NOMO-1 (cell line): ENCODE data around the gene DNAL4.

Experiments used
- DNase-seq, 2 experiments: peaks; one replicate each; lab custom pipeline; 2025; ENCODE audit not compliant: unreplicated experiment in 2 of 2; lab: John Stamatoyannopoulos, UW

Gene DNAL4

GRCh38 chr22:38793721-38794466 lies at the start of gene DNAL4:
Gene DNAL4 (minus strand): TSS chr22:38794143. CDS start chr22:38782731, 11,412 bp downstream.
- DNase-seq = peak; percentile 96 to 98

GRCh38 chr22:38843201-38843656 lies 49.3 kb upstream of the DNAL4 start:
- peak; percentile 66 to 82 for DNase-seq

GRCh38 chr22:38842512-38843200 lies 48.7 kb upstream of the DNAL4 start:
- DNase-seq = no peak

GRCh38 chr22:38841635-38842034 lies 47.7 kb upstream of the DNAL4 start:
- no peak for DNase-seq

GRCh38 chr22:38841211-38841610 lies 47.3 kb upstream of the DNAL4 start:
- peak in 1 of 2 experiments; percentile 10 for DNase-seq

GRCh38 chr22:38840129-38840528 lies 46.2 kb upstream of the DNAL4 start:
- no peak for DNase-seq

GRCh38 chr22:38839686-38840085 lies 45.7 kb upstream of the DNAL4 start:
- no peak for DNase-seq

GRCh38 chr22:38837414-38837928 lies 43.5 kb upstream of the DNAL4 start:
- no peak for DNase-seq

GRCh38 chr22:38835888-38836301 lies 42.0 kb upstream of the DNAL4 start:
- DNase-seq = no peak

- DNase-seq = no peak
These were observed 41.0 kb upstream of the DNAL4 start for GRCh38 chr22:38834991-38835390.

- DNase-seq = no peak
These were observed 40.4 kb upstream of the DNAL4 start for GRCh38 chr22:38834215-38834953.

- no peak for DNase-seq
These were observed 39.1 kb upstream of the DNAL4 start for GRCh38 chr22:38833061-38833460.

- DNase-seq = no peak
These were observed 38.3 kb upstream of the DNAL4 start for GRCh38 chr22:38832005-38832978.

GRCh38 chr22:38831166-38831945 lies 37.4 kb upstream of the DNAL4 start:
- DNase-seq = peak; percentile 39 to 69

GRCh38 chr22:38830845-38831108 lies 36.8 kb upstream of the DNAL4 start:
- DNase-seq = no peak

- no peak for DNase-seq
These were observed 36.3 kb upstream of the DNAL4 start for GRCh38 chr22:38830026-38830844.

GRCh38 chr22:38829485-38829884 lies 35.5 kb upstream of the DNAL4 start:
- no peak for DNase-seq

- DNase-seq = no peak
These were observed 34.8 kb upstream of the DNAL4 start for GRCh38 chr22:38828616-38829205.
